IMR-90 (cell line): ENCODE results near the gene RPL10A. TPM values are rescaled to one million over a fixed set of nuclear protein-coding genes. Genes with fewer than 3 reads are reported as not detected.
A peak's percentile ranks its signal among the peaks of the same experiment; 100 is the strongest.

Experiments used
- ATAC-seq: fragments of 200-7000 bp; cut with Tn5 transposase; 2 replicates; pipeline ENCODE4 v1.9.1; 2020; ENCODE audit warnings: low read depth, mild to moderate bottlenecking, moderate library complexity
- BruUV-seq: library from RNA; stranded (reverse); fragments of 400-500 nt; replicated peaks from 2 replicates; lab custom pipeline; 2021; lab: Mats Ljungman, UMichigan
- CTCF ChIA-PET: fragments of 300-600 bp; formaldehyde crosslinking; extraction: SDS; loops from one replicate; lab custom pipeline; 2021; ENCODE audit warnings: antibody characterized with exemption; lab: Yijun Ruan, JAX
- POLR2A ChIA-PET: fragments of 300-600 bp; sonication (Branson Sonifier 250); formaldehyde crosslinking; loops from one replicate; lab custom pipeline; 2022; ENCODE audit warnings: antibody characterized with exemption; ENCODE audit not compliant: unreplicated experiment; lab: Charles Lee
- DNase-seq: peaks from one replicate; pipeline ENCODE4 v3.0.0; 2013
- H2AFZ ChIP-seq: replicated peaks from 2 replicates; pipeline ENCODE3; 2013; ENCODE audit warnings: low read length, mild to moderate bottlenecking; ENCODE audit not compliant: poor library complexity
- H2AK5ac ChIP-seq: 2 replicates; pipeline ENCODE4 v1.6.1; 2013; ENCODE audit warnings: low read depth, low read length, inconsistent platforms
- H2AK9ac ChIP-seq: replicated peaks from 2 replicates; pipeline ENCODE3; 2013; ENCODE audit warnings: mild to moderate bottlenecking, low read depth, low read length, moderate library complexity; ENCODE audit not compliant: poor library complexity
- H2BK120ac ChIP-seq: 2 replicates; pipeline ENCODE4 v1.6.1; 2013; ENCODE audit warnings: low read depth, low read length, inconsistent platforms
- H2BK15ac ChIP-seq: 3 replicates; pipeline ENCODE4 v1.6.1; 2013; ENCODE audit warnings: low read depth, low read length, inconsistent platforms
- H2BK20ac ChIP-seq: 2 replicates; pipeline ENCODE4 v1.6.1; 2013; ENCODE audit warnings: low read depth, mild to moderate bottlenecking, inconsistent platforms, low read length, moderate library complexity
- H2BK5ac ChIP-seq: 2 replicates; pipeline ENCODE4 v1.6.1; 2013; ENCODE audit warnings: mild to moderate bottlenecking, low read depth, low read length, inconsistent platforms; ENCODE audit not compliant: poor library complexity, severe bottlenecking
- H3K14ac ChIP-seq: replicated peaks from 2 replicates; pipeline ENCODE4 v1.6.1; 2013; ENCODE audit warnings: low read depth, low read length, inconsistent platforms
- H3K18ac ChIP-seq: 2 replicates; pipeline ENCODE4 v1.6.1; 2013; ENCODE audit warnings: low read depth, low read length, control low read depth
- H3K23ac ChIP-seq: 2 replicates; pipeline ENCODE4 v1.6.1; 2013; ENCODE audit warnings: low read depth, low read length, inconsistent platforms
- H3K27ac ChIP-seq: 2 replicates; pipeline ENCODE4 v1.5.1; 2013; ENCODE audit warnings: mild to moderate bottlenecking, control low read depth, low read length; ENCODE audit not compliant: insufficient read depth
- H3K27me3 ChIP-seq: 2 replicates; pipeline ENCODE4 v1.6.1; 2013; ENCODE audit warnings: low read length; ENCODE audit not compliant: control insufficient read depth, insufficient read depth
- H3K36me3 ChIP-seq: 2 replicates; pipeline ENCODE4 v1.6.1; 2013; ENCODE audit warnings: low read length, mixed read lengths; ENCODE audit not compliant: control insufficient read depth, insufficient read depth
- H3K4ac ChIP-seq: 2 replicates; pipeline ENCODE4 v1.6.1; 2013; ENCODE audit warnings: low read depth, low read length, inconsistent platforms
- H3K4me1 ChIP-seq: 2 replicates; pipeline ENCODE4 v1.6.1; 2013; ENCODE audit warnings: low read length, mixed read lengths; ENCODE audit not compliant: control insufficient read depth, insufficient read depth
- H3K4me2 ChIP-seq: 2 replicates; pipeline ENCODE4 v1.6.1; 2013; ENCODE audit warnings: low read depth, mild to moderate bottlenecking, control low read depth, low read length, moderate library complexity
- H3K4me3 ChIP-seq: 2 replicates; pipeline ENCODE4 v1.5.1; 2013; ENCODE audit warnings: low read depth, mild to moderate bottlenecking, control low read depth, low read length, moderate library complexity; ENCODE audit not compliant: insufficient read depth
- H3K56ac ChIP-seq: 2 replicates; pipeline ENCODE4 v1.6.1; 2013; ENCODE audit warnings: low read length, inconsistent platforms; ENCODE audit not compliant: insufficient read depth; ENCODE audit errors: extremely low read depth
- H3K79me1 ChIP-seq, 2 experiments: 2 replicates each; pipeline ENCODE4 v1.6.1; 2013; ENCODE audit warnings: low read length in 2 of 2, inconsistent platforms in 1 of 2, low read depth in 1 of 2
- H3K9ac ChIP-seq: 2 replicates; pipeline ENCODE4 v1.6.1; 2013; ENCODE audit warnings: low read depth, low read length, control low read depth
- H3K9me1 ChIP-seq: 2 replicates; pipeline ENCODE4 v1.6.1; 2013; ENCODE audit warnings: low read length, inconsistent platforms; ENCODE audit not compliant: insufficient read depth
- H3K9me3 ChIP-seq: 2 replicates; pipeline ENCODE4 v1.6.1; 2013; ENCODE audit warnings: low read length; ENCODE audit not compliant: control insufficient read depth, insufficient read depth
- H4K20me1 ChIP-seq: 2 replicates; pipeline ENCODE4 v1.6.1; 2013; ENCODE audit warnings: low read length, inconsistent platforms; ENCODE audit not compliant: insufficient read depth
- H4K5ac ChIP-seq: 2 replicates; pipeline ENCODE4 v1.6.1; 2013; ENCODE audit warnings: mild to moderate bottlenecking, low read depth, low read length, control low read depth
- H4K8ac ChIP-seq, 2 experiments: 2 replicates each; pipeline ENCODE4 v1.6.1; 2013; ENCODE audit warnings: low read depth in 2 of 2, low read length in 2 of 2, control low read depth in 1 of 2, inconsistent platforms in 1 of 2
- H4K91ac ChIP-seq: 2 replicates; pipeline ENCODE4 v1.6.1; 2013; ENCODE audit warnings: low read depth, low read length, inconsistent platforms; ENCODE audit not compliant: insufficient read depth
- BHLHE40 ChIP-seq: fragments of 150-350 bp; IDR thresholded peaks from 2 replicates; pipeline ENCODE4 v1.6.1; 2016; ENCODE audit warnings: mild to moderate bottlenecking, low read depth, low read length
- CEBPB ChIP-seq: IDR thresholded peaks from 2 replicates; pipeline ENCODE4 v1.6.1; 2012; ENCODE audit warnings: low read depth, low read length, improper control_type of control experiment
- CHD1 ChIP-seq: IDR thresholded peaks from 2 replicates; pipeline ENCODE4 v1.6.1; 2012; ENCODE audit warnings: low read depth, low read length, improper control_type of control experiment
- FOS ChIP-seq: fragments of 150-350 bp; IDR thresholded peaks from 2 replicates; pipeline ENCODE4 v1.6.1; 2016; ENCODE audit warnings: low read depth, low read length
- MAFK ChIP-seq: IDR thresholded peaks from 2 replicates; pipeline ENCODE4 v1.6.1; 2012; ENCODE audit warnings: low read depth, low read length, improper control_type of control experiment
- MAZ ChIP-seq: IDR thresholded peaks from 2 replicates; pipeline ENCODE4 v1.6.1; 2012; ENCODE audit warnings: low read depth, mild to moderate bottlenecking, low read length, improper control_type of control experiment, moderate library complexity, borderline replicate concordance
- MXI1 ChIP-seq: IDR thresholded peaks from 2 replicates; pipeline ENCODE4 v1.6.1; 2012; ENCODE audit warnings: low read depth, mild to moderate bottlenecking, low read length, moderate library complexity, borderline replicate concordance
- NFE2L2 ChIP-seq: fragments of 150-350 bp; IDR thresholded peaks from 2 replicates; pipeline ENCODE4 v1.6.1; 2016; ENCODE audit warnings: low read depth, mild to moderate bottlenecking, low read length
- POLR2A ChIP-seq: IDR thresholded peaks from 2 replicates; pipeline ENCODE4 v1.6.1; 2012; ENCODE audit warnings: mild to moderate bottlenecking, low read depth, low read length
- RAD21 ChIP-seq: IDR thresholded peaks from 2 replicates; pipeline ENCODE4 v1.6.1; 2012; ENCODE audit warnings: low read length, improper control_type of control experiment
- RCOR1 ChIP-seq: IDR thresholded peaks from 2 replicates; pipeline ENCODE4 v1.6.1; 2012; ENCODE audit warnings: mild to moderate bottlenecking, low read length, improper control_type of control experiment; ENCODE audit not compliant: insufficient replicate concordance
- SMC3 ChIP-seq: fragments of 150-350 bp; IDR thresholded peaks from 2 replicates; pipeline ENCODE4 v1.6.1; 2016; ENCODE audit warnings: low read depth, mild to moderate bottlenecking, antibody characterized with exemption, low read length, moderate library complexity
- WGBS, 2 experiments: methylation state at CpG; one replicate each; pipeline versions ENCODE4 v1.1.5 to v1.1.7; 2013; ENCODE audit warnings: missing lambda C conversion rate in 2 of 2; ENCODE audit not compliant: insufficient read length in 1 of 2; ENCODE audit errors: extremely low coverage in 2 of 2; 5-methylcytosine and 5-hydroxymethylcytosine counted together
- dilution Hi-C: fragments of 300-500 bp; cut with HindIII; formaldehyde crosslinking; loops from one replicate; pipeline ENCODE4 v1.14.3; 2018; ENCODE audit warnings: low sequenced_read_pairs; ENCODE audit not compliant: unreplicated experiment
- in situ Hi-C: fragments of 300-500 bp; cut with MboI; formaldehyde crosslinking; loops from 3 replicates; pipeline ENCODE4 v1.14.3; 2019; ENCODE audit warnings: low sequenced_read_pairs, inconsistent platforms, mixed read lengths
- intact Hi-C: fragments of 100-400 bp; cut with micrococcal nuclease; formaldehyde crosslinking; loops from 2 replicates; pipeline ENCODE4 v1.10.0; 2022
- polyA plus RNA-seq, 3 experiments: library from polyadenylated mRNA; depleted of rRNA; stranded (reverse); fragments of >200 nt; gene quantifications; 2 replicates each; pipeline ENCODE4 v1.2.3, GENCODE V29; 2012; ENCODE audit warnings: low replicate concordance in 1 of 3
- total RNA-seq: library from RNA; depleted of rRNA; stranded (reverse); fragments of >200 nt; gene quantifications from 2 replicates; pipeline ENCODE4 v1.2.3, GENCODE V29; 2012
- TF ChIP-seq, protein P1 (sequence below): conservative IDR thresholded peaks from 2 replicates; pipeline ENCODE4 v1.5.1; 2012; ENCODE audit warnings: mild to moderate bottlenecking, low read depth, low read length, improper control_type of control experiment
- TF ChIP-seq, protein P2 (sequence below): fragments of 150-350 bp; IDR thresholded peaks from 2 replicates; pipeline ENCODE4 v1.6.1; 2017; ENCODE audit warnings: mild to moderate bottlenecking, antibody characterized with exemption, low read length, low read depth

The RPL10A gene
- total and polyA plus RNA-seq, 2 of the 4 experiments (the other 2 are of a cell fraction), result 2,310 to 3,153 TPM

GRCh38 chr6:35496036-35496840 lies 28.0 kb downstream of the RPL10A start:
- CTCF ChIA-PET, result no interaction called here
- no peak for TF ChIP-seq CEBPB
- no peak for TF ChIP-seq CHD1
- TF ChIP-seq, protein P1, sequence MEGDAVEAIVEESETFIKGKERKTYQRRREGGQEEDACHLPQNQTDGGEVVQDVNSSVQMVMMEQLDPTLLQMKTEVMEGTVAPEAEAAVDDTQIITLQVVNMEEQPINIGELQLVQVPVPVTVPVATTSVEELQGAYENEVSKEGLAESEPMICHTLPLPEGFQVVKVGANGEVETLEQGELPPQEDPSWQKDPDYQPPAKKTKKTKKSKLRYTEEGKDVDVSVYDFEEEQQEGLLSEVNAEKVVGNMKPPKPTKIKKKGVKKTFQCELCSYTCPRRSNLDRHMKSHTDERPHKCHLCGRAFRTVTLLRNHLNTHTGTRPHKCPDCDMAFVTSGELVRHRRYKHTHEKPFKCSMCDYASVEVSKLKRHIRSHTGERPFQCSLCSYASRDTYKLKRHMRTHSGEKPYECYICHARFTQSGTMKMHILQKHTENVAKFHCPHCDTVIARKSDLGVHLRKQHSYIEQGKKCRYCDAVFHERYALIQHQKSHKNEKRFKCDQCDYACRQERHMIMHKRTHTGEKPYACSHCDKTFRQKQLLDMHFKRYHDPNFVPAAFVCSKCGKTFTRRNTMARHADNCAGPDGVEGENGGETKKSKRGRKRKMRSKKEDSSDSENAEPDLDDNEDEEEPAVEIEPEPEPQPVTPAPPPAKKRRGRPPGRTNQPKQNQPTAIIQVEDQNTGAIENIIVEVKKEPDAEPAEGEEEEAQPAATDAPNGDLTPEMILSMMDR, result no peak
- TF ChIP-seq SMC3, result no peak
- TF ChIP-seq MXI1, result no peak
- no peak for TF ChIP-seq MAFK
- no peak; the same call in 1 of the 2 replicates for TF ChIP-seq MAZ
- TF ChIP-seq BHLHE40, result no peak
- TF ChIP-seq NFE2L2, result no peak
- TF ChIP-seq RAD21, result no peak
- TF ChIP-seq FOS, result no peak
- TF ChIP-seq, protein P2, sequence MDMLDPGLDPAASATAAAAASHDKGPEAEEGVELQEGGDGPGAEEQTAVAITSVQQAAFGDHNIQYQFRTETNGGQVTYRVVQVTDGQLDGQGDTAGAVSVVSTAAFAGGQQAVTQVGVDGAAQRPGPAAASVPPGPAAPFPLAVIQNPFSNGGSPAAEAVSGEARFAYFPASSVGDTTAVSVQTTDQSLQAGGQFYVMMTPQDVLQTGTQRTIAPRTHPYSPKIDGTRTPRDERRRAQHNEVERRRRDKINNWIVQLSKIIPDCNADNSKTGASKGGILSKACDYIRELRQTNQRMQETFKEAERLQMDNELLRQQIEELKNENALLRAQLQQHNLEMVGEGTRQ, result no peak
- TF ChIP-seq POLR2A, result no peak
- TF ChIP-seq RCOR1, result no peak

More at GRCh38 chr6:35496036-35496840, 28.0 kb downstream of the RPL10A start:
- POLR2A ChIA-PET, result interaction anchor here (0.6 to 1.1 kb wide), 3 partner anchors 14 to 887 kb away, joined by 3 to 5 read pairs (median 3); no protein-coding TSS in a partner anchor
- Histone ChIP-seq H3K36me3 (0 out of 2 replicates have a peak, but pooled peaks cover 5% of the 10 kb centered on the region), H2AFZ (peak overlapping the region; percentile 91), H4K20me1 (peaks cover 34% of the 10 kb centered on the region), H2AK5ac (peak overlapping the region; percentile 91), H2AK9ac (peak overlapping the region; percentile 92), H3K23ac (peak overlapping the region; percentile 92), H3K14ac (peak overlapping the region; percentile 92), H2BK20ac (0 out of 2 replicates have a peak overlapping the region, but pooled peaks have one; percentile 42), H3K9ac (peak overlapping the region; percentile 98), H3K4me1 (peaks cover 48% of the 10 kb centered on the region), H4K5ac (peak overlapping the region; percentile 5; the same call in 1 of the 2 replicates), H3K79me1 (peaks cover 12 to 63% of the 10 kb centered on the region in 2 experiments; a peak in 3 of 4 replicates), H2BK120ac (peak overlapping the region; percentile 55; the same call in 1 of the 2 replicates), H4K91ac (peak overlapping the region; percentile 82), H3K4me2 (peak overlapping the region; percentile 94), H3K27me3 (no peaks in the 10 kb centered on the region), H3K27ac (peak overlapping the region; percentile 84), H2BK5ac (peak overlapping the region; percentile 88), H3K18ac (peak overlapping the region; percentile 22), H4K8ac (peak overlapping the region; percentile 24 to 72; a peak in 1 of 4 replicates), H3K4ac (peak overlapping the region; percentile 97), H3K4me3 (peak overlapping the region; percentile 63), H3K9me3 (no peaks in the 10 kb centered on the region), H2BK15ac (peak overlapping the region; percentile 42; the same call in 1 of the 3 replicates), H3K9me1 (peaks cover 38% of the 10 kb centered on the region), H3K56ac (peak overlapping the region; percentile 77; the same call in 1 of the 2 replicates)
- DNase-seq (no peak), ATAC-seq (peak; percentile 16)
- in situ Hi-C loops, result no loop called here
- dilution Hi-C loops, result no loop called here
- BruUV-seq, result no TSS peak
- WGBS, 2 experiments, result 4% methylated on average over 5 of the region's 63 CpGs; no CpG with 5 or more reads in 1 of the 2 experiments
- intact Hi-C loops, result no loop called here
